ENCODE measurements around the gene CCDC158. TPM values are rescaled to one million over a fixed set of nuclear protein-coding genes. Genes with fewer than 3 reads are reported as not detected.

The CCDC158 gene
- total and polyA plus RNA-seq, 2 of the 4 experiments (the other 2 are of a cell fraction) = not detected

DNA sequence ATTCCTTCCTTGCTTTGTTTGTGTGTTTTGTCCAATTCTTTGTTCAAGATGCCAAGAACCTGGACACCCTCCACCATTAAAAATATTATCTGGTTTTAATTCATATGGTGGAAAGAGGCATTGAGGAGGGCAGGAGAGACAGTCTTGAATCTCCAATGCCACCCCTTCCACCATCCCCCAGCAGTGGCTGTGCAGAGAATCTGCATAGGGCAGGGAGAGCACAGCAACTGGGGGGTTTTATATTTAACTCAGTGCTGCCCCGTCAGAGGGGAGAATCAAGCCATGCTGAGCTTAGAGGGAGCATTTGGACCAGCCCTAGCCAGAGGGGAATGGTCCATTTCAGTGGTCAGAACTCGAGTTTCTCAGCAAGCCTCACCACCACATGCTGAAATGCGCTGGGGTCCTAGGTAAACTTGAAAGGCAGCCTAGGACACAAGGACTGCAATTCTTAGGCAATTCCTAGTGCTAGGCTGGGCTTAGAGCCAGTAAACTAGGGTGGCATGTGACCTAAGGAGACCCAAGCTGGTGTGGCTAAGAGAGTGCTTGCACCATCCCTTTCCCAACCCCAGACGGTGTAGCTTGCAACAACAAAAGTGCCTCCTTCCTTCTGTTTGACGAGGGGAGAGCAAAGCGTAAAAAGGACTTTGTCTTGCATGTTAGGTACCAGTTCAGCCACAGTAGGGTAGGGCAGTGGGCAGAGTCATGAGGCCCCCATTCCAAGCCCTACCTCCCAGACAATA lies 34.2 kb downstream of the CCDC158 start:
- in situ Hi-C loops (cut with MboI; ENCODE audit: low sequenced_read_pairs) (no loop called here), intact Hi-C loops (cut with micrococcal nuclease) (no loop called here), dilution Hi-C loops (cut with HindIII; ENCODE audit: low sequenced_read_pairs, unreplicated experiment) (no loop called here)
- no peak overlapping the region for H3K27ac ChIP-seq (ENCODE audit: insufficient read depth, low read length)
- 59% methylated on average over 2 of the region's 6 CpGs; no CpG with 5 or more reads in 1 of the 2 experiments for WGBS, 2 experiments (ENCODE audit: extremely low coverage in 2 of 2, insufficient read length in 1 of 2)
- H4K91ac ChIP-seq (ENCODE audit: insufficient read depth, low read depth, low read length) = no peak overlapping the region
- TF ChIP-seq NFE2L2 (IDR thresholded peaks at IDR 0.05; ENCODE audit: low read depth, low read length) = no peak
- TF ChIP-seq USF2 (IDR thresholded peaks at IDR 0.05; ENCODE audit: low read depth, low read length) = no peak
- TF ChIP-seq MXI1 (IDR thresholded peaks at IDR 0.05; ENCODE audit: borderline replicate concordance, low read depth, low read length) = no peak
- TF ChIP-seq CHD1 (IDR thresholded peaks at IDR 0.05; ENCODE audit: low read depth, low read length) = no peak
- TF ChIP-seq, protein P1, sequence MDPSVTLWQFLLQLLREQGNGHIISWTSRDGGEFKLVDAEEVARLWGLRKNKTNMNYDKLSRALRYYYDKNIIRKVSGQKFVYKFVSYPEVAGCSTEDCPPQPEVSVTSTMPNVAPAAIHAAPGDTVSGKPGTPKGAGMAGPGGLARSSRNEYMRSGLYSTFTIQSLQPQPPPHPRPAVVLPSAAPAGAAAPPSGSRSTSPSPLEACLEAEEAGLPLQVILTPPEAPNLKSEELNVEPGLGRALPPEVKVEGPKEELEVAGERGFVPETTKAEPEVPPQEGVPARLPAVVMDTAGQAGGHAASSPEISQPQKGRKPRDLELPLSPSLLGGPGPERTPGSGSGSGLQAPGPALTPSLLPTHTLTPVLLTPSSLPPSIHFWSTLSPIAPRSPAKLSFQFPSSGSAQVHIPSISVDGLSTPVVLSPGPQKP (IDR thresholded peaks at IDR 0.05; ENCODE audit: borderline replicate concordance, low read depth, low read length) = no peak
- TF ChIP-seq CEBPB (IDR thresholded peaks at IDR 0.05; ENCODE audit: low read depth, low read length) = no peak
- no peak for TF ChIP-seq FOS (IDR thresholded peaks at IDR 0.05; ENCODE audit: low read depth, low read length)
- TF ChIP-seq RFX5 (IDR thresholded peaks at IDR 0.05; ENCODE audit: low read depth, low read length) = no peak
- no peak for TF ChIP-seq POLR2A (IDR thresholded peaks at IDR 0.05; ENCODE audit: low read depth, low read length)
- no peak for TF ChIP-seq CTCF (conservative IDR thresholded peaks at IDR 0.05; ENCODE audit: low read depth, low read length)
- TF ChIP-seq BHLHE40 (IDR thresholded peaks at IDR 0.05; ENCODE audit: low read depth, low read length) = no peak
- no peak for TF ChIP-seq RAD21 (IDR thresholded peaks at IDR 0.05; ENCODE audit: low read length)
- no peak for TF ChIP-seq SMC3 (IDR thresholded peaks at IDR 0.05; ENCODE audit: low read depth, low read length)
- no peak for TF ChIP-seq MAFK (IDR thresholded peaks at IDR 0.05; ENCODE audit: low read depth, low read length)
- TF ChIP-seq MAZ (IDR thresholded peaks at IDR 0.05; ENCODE audit: borderline replicate concordance, low read depth, low read length) = no peak
- no peak for TF ChIP-seq RCOR1 (IDR thresholded peaks at IDR 0.05; ENCODE audit: insufficient replicate concordance, low read length)
- no peaks in the 10 kb centered on the region for H3K9me3 ChIP-seq (ENCODE audit: control insufficient read depth, insufficient read depth, low read length)
- H3K4me1 ChIP-seq (ENCODE audit: control insufficient read depth, insufficient read depth, low read length) = no peaks in the 10 kb centered on the region
- H4K8ac ChIP-seq (ENCODE audit: low read depth in 2 of 2, low read length in 2 of 2) = no peak overlapping the region
- H3K9me1 ChIP-seq (ENCODE audit: insufficient read depth, low read length) = no peaks in the 10 kb centered on the region
- H3K9ac ChIP-seq (ENCODE audit: low read depth, low read length) = no peak overlapping the region
- H3K14ac ChIP-seq (replicated peaks; ENCODE audit: low read depth, low read length) = no peak overlapping the region
- no peak overlapping the region for H2AK9ac ChIP-seq (replicated peaks; ENCODE audit: low read depth, low read length, poor library complexity)
- BruUV-seq (replicated peaks) = no TSS peak
- ChIA-PET CTCF (interaction anchor here (0.9 kb wide), 1 partner anchor 9 kb away, joined by 4 read pairs; no protein-coding TSS in a partner anchor), POLR2A (ENCODE audit: unreplicated experiment) (no interaction called here)
- no peak overlapping the region for H3K4me3 ChIP-seq (ENCODE audit: insufficient read depth, low read depth, low read length)
- H2AFZ ChIP-seq (replicated peaks; ENCODE audit: low read length, poor library complexity) = no peak overlapping the region
- no peak overlapping the region for H3K23ac ChIP-seq (ENCODE audit: low read depth, low read length)
- ATAC-seq (ENCODE audit: low read depth) (no peak), DNase-seq (no peak)
- no peaks in the 10 kb centered on the region for H3K79me1 ChIP-seq (ENCODE audit: low read depth in 1 of 2, low read length in 2 of 2)
- no peak overlapping the region for H2BK15ac ChIP-seq (ENCODE audit: low read depth, low read length)
- no peak overlapping the region for H3K18ac ChIP-seq (ENCODE audit: low read depth, low read length)
- H3K27me3 ChIP-seq (ENCODE audit: control insufficient read depth, insufficient read depth, low read length) = peaks cover 7% of the 10 kb centered on the region
- H4K20me1 ChIP-seq (ENCODE audit: insufficient read depth, low read length) = no peaks in the 10 kb centered on the region
- H3K56ac ChIP-seq (ENCODE audit: extremely low read depth, insufficient read depth, low read length) = no peak overlapping the region
- H3K36me3 ChIP-seq (ENCODE audit: control insufficient read depth, insufficient read depth, low read length) = no peaks in the 10 kb centered on the region
- no peak overlapping the region for H3K4ac ChIP-seq (ENCODE audit: low read depth, low read length)
- H4K5ac ChIP-seq (ENCODE audit: low read depth, low read length) = no peak overlapping the region
- no peak overlapping the region for H3K4me2 ChIP-seq (ENCODE audit: low read depth, low read length)
- no peak overlapping the region for H2BK120ac ChIP-seq (ENCODE audit: low read depth, low read length)
- no peak overlapping the region for H2BK20ac ChIP-seq (ENCODE audit: low read depth, low read length)
- H2AK5ac ChIP-seq (ENCODE audit: low read depth, low read length) = no peak overlapping the region
- H2BK5ac ChIP-seq (ENCODE audit: low read depth, low read length, poor library complexity, severe bottlenecking) = no peak overlapping the region
